HG02938 (cell line): Measurements from ENCODE around the gene PDX1.

Experiments
- ATAC-seq: cut with Tn5 transposase; IDR thresholded peaks from one replicate; pipeline ENCODE4 v1.9.1; 2021; ENCODE audit warnings: mild to moderate bottlenecking, moderate library complexity; ENCODE audit not compliant: unreplicated experiment

PDX1 gene

GRCh38 chr13:27969082-27969865 lies 49.5 kb downstream of the PDX1 start, which contains the start of gene CDX2:
Gene CDX2, minus strand, starts transcription at chr13:27969315. Its CDS starts 309 bp downstream, at chr13:27969006.
- no peak for ATAC-seq

- no peak for ATAC-seq
These were observed 50.0 kb downstream of the PDX1 start for GRCh38 chr13:27969866-27970229.

- no peak for ATAC-seq
These were observed 50.8 kb downstream of the PDX1 start for GRCh38 chr13:27970382-27971235.

- ATAC-seq, result no peak
These were observed 51.4 kb downstream of the PDX1 start for GRCh38 chr13:27971236-27971645.

GRCh38 chr13:27971776-27972477 lies 52.1 kb downstream of the PDX1 start:
- no peak for ATAC-seq

- no peak for ATAC-seq
These were observed 52.6 kb downstream of the PDX1 start for GRCh38 chr13:27972478-27972820.

GRCh38 chr13:27973291-27973690 lies 53.5 kb downstream of the PDX1 start:
- no peak for ATAC-seq

- no peak for ATAC-seq
These were observed 54.3 kb downstream of the PDX1 start for GRCh38 chr13:27973961-27974662.
